ENCODE data around the gene VAMP1. TPM values are rescaled to one million over a fixed set of nuclear protein-coding genes. Genes with fewer than 3 reads are reported as not detected.

The VAMP1 gene
- total and polyA plus RNA-seq, 2 of the 4 experiments (the other 2 are of a cell fraction): 7.2 to 21.9 TPM

- Histone ChIP-seq H3K4ac (ENCODE audit: low read depth, low read length) (no peak overlapping the region), H3K27ac (ENCODE audit: insufficient read depth, low read length) (no peak overlapping the region), H3K14ac (replicated peaks; ENCODE audit: low read depth, low read length) (peak overlapping the region; percentile 38; the same call in 1 of the 2 replicates), H2AK9ac (replicated peaks; ENCODE audit: low read depth, low read length, poor library complexity) (peak overlapping the region; percentile 73), H4K5ac (ENCODE audit: low read depth, low read length) (no peak overlapping the region), H3K27me3 (ENCODE audit: control insufficient read depth, insufficient read depth, low read length) (no peaks in the 10 kb centered on the region), H3K9me1 (ENCODE audit: insufficient read depth, low read length) (peaks cover 6% of the 10 kb centered on the region; the same call in 1 of the 2 replicates), H2BK15ac (ENCODE audit: low read depth, low read length) (0 out of 3 replicates have a peak overlapping the region, but pooled peaks have one; percentile 27), H3K18ac (ENCODE audit: low read depth, low read length) (no peak overlapping the region), H4K91ac (ENCODE audit: insufficient read depth, low read depth, low read length) (no peak overlapping the region), H3K23ac (ENCODE audit: low read depth, low read length) (peak overlapping the region; percentile 72), H3K9me3 (ENCODE audit: control insufficient read depth, insufficient read depth, low read length) (no peaks in the 10 kb centered on the region), H2AK5ac (ENCODE audit: low read depth, low read length) (peak overlapping the region; percentile 51), H2BK120ac (ENCODE audit: low read depth, low read length) (no peak overlapping the region), H4K8ac (ENCODE audit: low read depth in 2 of 2, low read length in 2 of 2) (no peak overlapping the region), H4K20me1 (ENCODE audit: insufficient read depth, low read length) (peaks cover 17% of the 10 kb centered on the region), H3K4me2 (ENCODE audit: low read depth, low read length) (peak overlapping the region; percentile 95), H3K4me3 (ENCODE audit: insufficient read depth, low read depth, low read length) (peak overlapping the region; percentile 78; the same call in 1 of the 2 replicates), H3K4me1 (ENCODE audit: control insufficient read depth, insufficient read depth, low read length) (peaks cover 4% of the 10 kb centered on the region), H3K36me3 (ENCODE audit: control insufficient read depth, insufficient read depth, low read length) (peaks cover 16% of the 10 kb centered on the region), H2BK20ac (ENCODE audit: low read depth, low read length) (no peak overlapping the region), H3K79me1 (ENCODE audit: low read depth in 1 of 2, low read length in 2 of 2) (peaks cover 16 to 45% of the 10 kb centered on the region in 2 experiments), H2AFZ (replicated peaks; ENCODE audit: low read length, poor library complexity) (no peak overlapping the region), H2BK5ac (ENCODE audit: low read depth, low read length, poor library complexity, severe bottlenecking) (no peak overlapping the region), H3K9ac (ENCODE audit: low read depth, low read length) (no peak overlapping the region), H3K56ac (ENCODE audit: extremely low read depth, insufficient read depth, low read length) (no peak overlapping the region)
- TF ChIP-seq RFX5 (IDR thresholded peaks at IDR 0.05; ENCODE audit: low read depth, low read length): no peak
- no CpG with 5 or more reads among the region's 6 CpGs for WGBS, 2 experiments (ENCODE audit: extremely low coverage in 2 of 2, insufficient read length in 1 of 2)
- DNase-seq (no peak), ATAC-seq (ENCODE audit: low read depth) (no peak)
- intact Hi-C loops (cut with micrococcal nuclease) (loop anchor here (5.0 kb wide), 1 partner anchor 272 kb away; no protein-coding TSS in a partner anchor), in situ Hi-C loops (cut with MboI; ENCODE audit: low sequenced_read_pairs) (loop anchor here (25.0 kb wide), 1 partner anchor 282 kb away; no protein-coding TSS in a partner anchor), dilution Hi-C loops (cut with HindIII; ENCODE audit: low sequenced_read_pairs, unreplicated experiment) (no loop called here)
- ChIA-PET POLR2A (ENCODE audit: unreplicated experiment) (no interaction called here), CTCF (no interaction called here)
- no TSS peak for BruUV-seq (replicated peaks)
Observed at GRCh38 chr12:6469092-6469491, 1.4 kb downstream of the VAMP1 start.
